GM23248 (cell line): ENCODE data around the gene HACD1.

Source experiments
- EZH2 ChIP-seq: fragments of 200-600 bp; sonication (generic); IDR thresholded peaks from 2 replicates; pipeline ENCODE4 v1.6.1; 2018; ENCODE audit warnings: antibody characterized with exemption, mild to moderate bottlenecking; ENCODE audit not compliant: insufficient read depth, poor library complexity, severe bottlenecking
- EZH2phosphoT487 ChIP-seq: fragments of 200-600 bp; sonication (generic); IDR thresholded peaks from 2 replicates; pipeline ENCODE4 v1.6.1; 2018; ENCODE audit warnings: antibody characterized with exemption, moderate library complexity, mild to moderate bottlenecking, low read depth; ENCODE audit not compliant: insufficient read depth

DNA sequence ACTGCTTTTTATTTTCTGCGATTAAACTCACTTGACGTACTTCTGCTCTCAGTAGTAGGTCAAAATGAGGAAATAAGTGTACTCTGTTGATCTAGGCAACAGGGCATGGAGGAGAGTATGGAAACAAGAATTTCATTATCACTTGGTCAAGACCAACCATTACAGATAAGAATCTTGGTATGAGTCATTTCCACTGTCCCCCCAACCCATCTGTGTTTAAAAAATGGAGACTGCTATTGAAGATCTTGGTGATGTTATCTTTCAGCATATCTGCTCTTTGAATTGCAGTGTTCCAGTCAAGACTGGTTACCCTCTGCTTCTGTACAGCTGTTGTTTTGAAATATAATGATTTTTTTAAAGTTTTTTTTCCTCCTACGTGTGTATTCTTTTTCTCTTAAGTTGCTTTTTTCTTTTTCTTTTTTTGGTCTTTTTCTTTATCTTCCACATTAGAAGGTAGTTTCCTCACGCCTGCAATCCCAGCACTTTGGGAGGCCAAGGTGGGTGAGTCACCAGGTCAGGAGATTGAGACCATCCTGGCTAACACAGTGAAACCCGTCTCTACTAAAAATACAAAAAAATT lies 38.5 kb upstream of the HACD1 start:
- TF ChIP-seq EZH2 (no peak), EZH2phosphoT487 (no peak)
